Panc1 (cell line): ENCODE data around the gene NEK2.

Experiments used
- CTCF ChIP-seq: fragments of 450-650 bp; IDR thresholded peaks from 2 replicates; pipeline ENCODE4 v1.5.1; 2017; ENCODE audit warnings: mild to moderate bottlenecking
- POLR2AphosphoS5 ChIP-seq: IDR thresholded peaks from 2 replicates; pipeline ENCODE4 v1.6.1; 2012; ENCODE audit warnings: mild to moderate bottlenecking, low read depth, low read length, moderate library complexity
- REST ChIP-seq, 2 experiments: IDR thresholded peaks; 2 replicates each; pipeline ENCODE4 v1.6.1; 2011 to 2012; ENCODE audit warnings: low read depth in 2 of 2, control low read depth in 1 of 2, low read length in 1 of 2, mild to moderate bottlenecking in 1 of 2, moderate library complexity in 1 of 2; ENCODE audit not compliant: insufficient read depth in 1 of 2
- TCF7L2 ChIP-seq: IDR thresholded peaks from 2 replicates; pipeline ENCODE4 v1.6.1; 2011; ENCODE audit warnings: mild to moderate bottlenecking, low read depth, low read length, inconsistent platforms

GRCh38 chr1:211714154-211714553 is 38.7 kb upstream of the NEK2 start:
- TF ChIP-seq CTCF (no peak), POLR2AphosphoS5 (no peak), REST (IDR thresholded peaks at IDR 0.05; ENCODE audit: insufficient read depth in 1 of 2, low read depth in 2 of 2, low read length in 1 of 2) (no peak), TCF7L2 (no peak)
